Measurements from ENCODE around the gene ARHGEF37. TPM values are rescaled to one million over a fixed set of nuclear protein-coding genes. Genes with fewer than 3 reads are reported as not detected.

ARHGEF37 gene
- total and polyA plus RNA-seq, 3 experiments from 2014 or later: 0.13 to 0.53 TPM; not detected in 1

- POLR2A ChIA-PET: no interaction called here
- CTCF ChIA-PET: interaction anchor here (0.7 kb wide), 1 partner anchor 35 kb away, joined by 3 read pairs; no protein-coding TSS in a partner anchor
- H3K27ac Mint-ChIP-seq: no peak overlapping the region
Measured at GRCh38 chr5:149677731-149678130, 96.4 kb downstream of the ARHGEF37 start.

GRCh38 chr5:149679876-149680809 lies 98.8 kb downstream of the ARHGEF37 start:
- H3K9me3 ChIP-seq (ENCODE audit: low read length): no peaks in the 10 kb centered on the region
- Mint-ChIP-seq H3K27ac (no peak overlapping the region), H3K27me3 (peaks cover 6 to 64% of the 10 kb centered on the region in 2 donors), H3K4me1 (no peaks in the 10 kb centered on the region), H3K9me3 (peaks cover 0 to 3% (median 0%) of the 10 kb centered on the region in 5 donors), H3K36me3 (no peaks in the 10 kb centered on the region), H3K4me3 (no peak overlapping the region)
- no peak overlapping the region for H3K4me3 ChIP-seq (ENCODE audit: low read length)
- no peaks in the 10 kb centered on the region for H3K27me3 ChIP-seq (ENCODE audit: insufficient read depth, low read length, poor library complexity, severe bottlenecking)
- ChIA-PET CTCF (interaction anchor here (1.1 kb wide), 1 partner anchor 151 kb away, joined by 3 read pairs; no protein-coding TSS in a partner anchor), POLR2A (no interaction called here)
- H3K36me3 ChIP-seq (ENCODE audit: insufficient read depth, low read length): no peaks in the 10 kb centered on the region
- H3K4me1 ChIP-seq (ENCODE audit: insufficient read depth, low read length): no peaks in the 10 kb centered on the region
- H3K27ac ChIP-seq (ENCODE audit: low read depth, low read length): no peak overlapping the region
- no peak for DNase-seq

More at GRCh38 chr5:149677731-149678130, 96.4 kb downstream of the ARHGEF37 start:
- Histone ChIP-seq H3K4me1 (ENCODE audit: insufficient read depth, low read length) (no peaks in the 10 kb centered on the region), H3K9me3 (ENCODE audit: low read length) (no peaks in the 10 kb centered on the region), H3K36me3 (ENCODE audit: insufficient read depth, low read length) (no peaks in the 10 kb centered on the region), H3K4me3 (ENCODE audit: low read length) (no peak overlapping the region), H3K27ac (ENCODE audit: low read depth, low read length) (no peak overlapping the region), H3K27me3 (ENCODE audit: insufficient read depth, low read length, poor library complexity, severe bottlenecking) (no peaks in the 10 kb centered on the region)
- Mint-ChIP-seq H3K4me3 (no peak overlapping the region), H3K27me3 (peaks cover 6 to 65% of the 10 kb centered on the region in 2 donors), H3K4me1 (no peaks in the 10 kb centered on the region), H3K9me3 (peaks cover 0 to 10% (median 1%) of the 10 kb centered on the region in 5 donors), H3K36me3 (peaks cover 0 to 4% (median 0%) of the 10 kb centered on the region in 3 donors)
- no peak for DNase-seq

GRCh38 chr5:149680810-149681221 lies 99.5 kb downstream of the ARHGEF37 start:
- CTCF ChIA-PET: no interaction called here
- Histone ChIP-seq H3K36me3 (ENCODE audit: insufficient read depth, low read length) (no peaks in the 10 kb centered on the region), H3K27ac (ENCODE audit: low read depth, low read length) (no peak overlapping the region), H3K27me3 (ENCODE audit: insufficient read depth, low read length, poor library complexity, severe bottlenecking) (no peaks in the 10 kb centered on the region), H3K4me3 (ENCODE audit: low read length) (no peak overlapping the region), H3K9me3 (ENCODE audit: low read length) (no peaks in the 10 kb centered on the region), H3K4me1 (ENCODE audit: insufficient read depth, low read length) (no peaks in the 10 kb centered on the region)
- Mint-ChIP-seq H3K27ac (no peak overlapping the region), H3K27me3 (peaks cover 6 to 65% of the 10 kb centered on the region in 2 donors), H3K9me3 (peaks cover 0 to 1% (median 0%) of the 10 kb centered on the region in 5 donors), H3K36me3 (no peaks in the 10 kb centered on the region), H3K4me1 (no peaks in the 10 kb centered on the region), H3K4me3 (no peak overlapping the region)
- DNase-seq: no peak
- POLR2A ChIA-PET: no interaction called here

- Histone ChIP-seq H3K27me3 (ENCODE audit: insufficient read depth, low read length, poor library complexity, severe bottlenecking) (no peaks in the 10 kb centered on the region), H3K4me1 (ENCODE audit: insufficient read depth, low read length) (no peaks in the 10 kb centered on the region), H3K4me3 (ENCODE audit: low read length) (no peak overlapping the region), H3K27ac (ENCODE audit: low read depth, low read length) (no peak overlapping the region), H3K36me3 (ENCODE audit: insufficient read depth, low read length) (no peaks in the 10 kb centered on the region), H3K9me3 (ENCODE audit: low read length) (no peaks in the 10 kb centered on the region)
- Mint-ChIP-seq H3K9me3 (peaks cover 0 to 1% (median 0%) of the 10 kb centered on the region in 5 donors), H3K36me3 (no peaks in the 10 kb centered on the region), H3K27me3 (peaks cover 6 to 66% of the 10 kb centered on the region in 2 donors), H3K27ac (no peak overlapping the region), H3K4me3 (no peak overlapping the region), H3K4me1 (no peaks in the 10 kb centered on the region)
- POLR2A ChIA-PET: no interaction called here
- CTCF ChIA-PET: no interaction called here
- no peak for DNase-seq
Measured at GRCh38 chr5:149681252-149681651, 100.0 kb downstream of the ARHGEF37 start.

- Mint-ChIP-seq H3K36me3 (no peaks in the 10 kb centered on the region), H3K4me3 (no peak overlapping the region), H3K27ac (no peak overlapping the region), H3K27me3 (peaks cover 10 to 66% of the 10 kb centered on the region in 2 donors), H3K9me3 (peaks cover 0 to 1% (median 0%) of the 10 kb centered on the region in 5 donors), H3K4me1 (no peaks in the 10 kb centered on the region)
- no peak overlapping the region for H3K27ac ChIP-seq (ENCODE audit: low read depth, low read length)
- CTCF ChIA-PET: no interaction called here
- no peak for DNase-seq
- H3K9me3 ChIP-seq (ENCODE audit: low read length): no peaks in the 10 kb centered on the region
- no peak overlapping the region for H3K4me3 ChIP-seq (ENCODE audit: low read length)
- no peaks in the 10 kb centered on the region for H3K36me3 ChIP-seq (ENCODE audit: insufficient read depth, low read length)
- POLR2A ChIA-PET: no interaction called here
- no peaks in the 10 kb centered on the region for H3K27me3 ChIP-seq (ENCODE audit: insufficient read depth, low read length, poor library complexity, severe bottlenecking)
- H3K4me1 ChIP-seq (ENCODE audit: insufficient read depth, low read length): no peaks in the 10 kb centered on the region
Measured at GRCh38 chr5:149681922-149682321, 100.6 kb downstream of the ARHGEF37 start.

- Histone ChIP-seq H3K27ac (ENCODE audit: low read depth, low read length) (no peak overlapping the region), H3K4me3 (ENCODE audit: low read length) (no peak overlapping the region), H3K27me3 (ENCODE audit: insufficient read depth, low read length, poor library complexity, severe bottlenecking) (no peaks in the 10 kb centered on the region), H3K36me3 (ENCODE audit: insufficient read depth, low read length) (no peaks in the 10 kb centered on the region), H3K4me1 (ENCODE audit: insufficient read depth, low read length) (no peaks in the 10 kb centered on the region), H3K9me3 (ENCODE audit: low read length) (no peaks in the 10 kb centered on the region)
- Mint-ChIP-seq H3K27me3 (peaks cover 13 to 71% of the 10 kb centered on the region in 2 donors), H3K4me3 (no peak overlapping the region), H3K9me3 (peaks cover 0 to 1% (median 0%) of the 10 kb centered on the region in 5 donors), H3K36me3 (no peaks in the 10 kb centered on the region), H3K27ac (no peak overlapping the region), H3K4me1 (no peaks in the 10 kb centered on the region)
- ChIA-PET CTCF (no interaction called here), POLR2A (no interaction called here)
- no peak for DNase-seq
Measured at GRCh38 chr5:149682532-149683075, 101.3 kb downstream of the ARHGEF37 start.

- Mint-ChIP-seq H3K27me3 (peaks cover 25 to 72% of the 10 kb centered on the region in 2 donors), H3K36me3 (no peaks in the 10 kb centered on the region), H3K4me1 (no peaks in the 10 kb centered on the region), H3K9me3 (no peaks in the 10 kb centered on the region), H3K27ac (no peak overlapping the region), H3K4me3 (no peak overlapping the region)
- ChIA-PET CTCF (no interaction called here), POLR2A (no interaction called here)
- Histone ChIP-seq H3K36me3 (ENCODE audit: insufficient read depth, low read length) (no peaks in the 10 kb centered on the region), H3K4me3 (ENCODE audit: low read length) (no peak overlapping the region), H3K27me3 (ENCODE audit: insufficient read depth, low read length, poor library complexity, severe bottlenecking) (no peaks in the 10 kb centered on the region), H3K9me3 (ENCODE audit: low read length) (no peaks in the 10 kb centered on the region), H3K4me1 (ENCODE audit: insufficient read depth, low read length) (no peaks in the 10 kb centered on the region), H3K27ac (ENCODE audit: low read depth, low read length) (no peak overlapping the region)
- DNase-seq: no peak
Measured at GRCh38 chr5:149683964-149684363, 102.7 kb downstream of the ARHGEF37 start.

GRCh38 chr5:149684371-149684770 lies 103.1 kb downstream of the ARHGEF37 start:
- CTCF ChIA-PET: interaction anchor here (0.8 kb wide), 1 partner anchor 9 kb away, joined by 3 read pairs; no protein-coding TSS in a partner anchor
- H3K4me1 Mint-ChIP-seq: no peaks in the 10 kb centered on the region

More at GRCh38 chr5:149684371-149684770, 103.1 kb downstream of the ARHGEF37 start:
- Histone ChIP-seq H3K9me3 (ENCODE audit: low read length) (no peaks in the 10 kb centered on the region), H3K27me3 (ENCODE audit: insufficient read depth, low read length, poor library complexity, severe bottlenecking) (no peaks in the 10 kb centered on the region), H3K4me1 (ENCODE audit: insufficient read depth, low read length) (no peaks in the 10 kb centered on the region), H3K36me3 (ENCODE audit: insufficient read depth, low read length) (no peaks in the 10 kb centered on the region), H3K27ac (ENCODE audit: low read depth, low read length) (no peak overlapping the region), H3K4me3 (ENCODE audit: low read length) (no peak overlapping the region)
- POLR2A ChIA-PET: no interaction called here
- DNase-seq: no peak
- H3K4me3 Mint-ChIP-seq: no peak overlapping the region
- no peak overlapping the region for H3K27ac Mint-ChIP-seq
- peaks cover 27 to 73% of the 10 kb centered on the region in 2 donors for H3K27me3 Mint-ChIP-seq
- H3K9me3 Mint-ChIP-seq: no peaks in the 10 kb centered on the region
- no peaks in the 10 kb centered on the region for H3K36me3 Mint-ChIP-seq
